Activated CD4-positive, alpha-beta T cell treated with anti-CD3 and anti-CD28 coated beads, Interleukin-2, Interleukin-6, amounts not matched to agents 100 ng/mL and 50 ng/mL, durations not matched to agents 16 hours and 8 hours (primary cell): Measurements from ENCODE around the gene TGM5.
"Not testable (repeated sequence)": the region's sequence is repeated elsewhere in the genome, so short reads cannot be mapped to it uniquely, and the experiment has no call there.

Experiments
- DNase-seq: peaks from one replicate; pipeline ENCODE4 v3.0.0-alpha.2; 2020

TGM5 gene

GRCh38 chr15:43274136-43274535 lies 7.4 kb upstream of the TGM5 start:
- DNase-seq, result no peak

- no peak for DNase-seq
Measured at GRCh38 chr15:43273243-43273642, 6.5 kb upstream of the TGM5 start.

GRCh38 chr15:43271908-43272307 lies 5.2 kb upstream of the TGM5 start:
- not testable (repeated sequence) for DNase-seq

- DNase-seq, result no peak
Measured at GRCh38 chr15:43270676-43271306, 4.1 kb upstream of the TGM5 start.

GRCh38 chr15:43270113-43270665 lies 3.5 kb upstream of the TGM5 start:
- no peak for DNase-seq

GRCh38 chr15:43268111-43269105 lies 1.7 kb upstream of the TGM5 start:
- DNase-seq, result peak; percentile 30

GRCh38 chr15:43267439-43267838 lies 711 bp upstream of the TGM5 start:
- no peak for DNase-seq

- no peak for DNase-seq
Measured at GRCh38 chr15:43266386-43266785, 342 bp downstream of the TGM5 start.

GRCh38 chr15:43260011-43260615 lies 6.6 kb downstream of the TGM5 start:
- no peak for DNase-seq

- DNase-seq, result no peak
Measured at GRCh38 chr15:43258781-43259180, 7.9 kb downstream of the TGM5 start.

- no peak for DNase-seq
Measured at GRCh38 chr15:43256341-43256740, 10.4 kb downstream of the TGM5 start.

GRCh38 chr15:43255376-43255775 lies 11.4 kb downstream of the TGM5 start:
- DNase-seq, result no peak

- DNase-seq, result peak; percentile 64
Measured at GRCh38 chr15:43253431-43254403, 13.0 kb downstream of the TGM5 start.

GRCh38 chr15:43251871-43252250 lies 14.9 kb downstream of the TGM5 start:
- DNase-seq, result peak; percentile 75

- DNase-seq, result peak; percentile 64
Measured at GRCh38 chr15:43251185-43251870, 15.4 kb downstream of the TGM5 start.

- DNase-seq, result no peak
Measured at GRCh38 chr15:43250785-43251184, 15.9 kb downstream of the TGM5 start.

- DNase-seq, result peak; percentile 75
Measured at GRCh38 chr15:43249699-43250203, 17.0 kb downstream of the TGM5 start.

- no peak for DNase-seq
Measured at GRCh38 chr15:43249236-43249635, 17.5 kb downstream of the TGM5 start.

GRCh38 chr15:43246261-43246774 lies 20.4 kb downstream of the TGM5 start:
- DNase-seq, result no peak

- no peak for DNase-seq
Measured at GRCh38 chr15:43244092-43244491, 22.6 kb downstream of the TGM5 start.

GRCh38 chr15:43243020-43243645 lies 23.6 kb downstream of the TGM5 start:
- DNase-seq, result no peak
